Measurements from ENCODE around the gene LIX1L. TPM values are rescaled to one million over a fixed set of nuclear protein-coding genes. Genes with fewer than 3 reads are reported as not detected.

LIX1L gene
- total RNA-seq, 4 donors from 2014 or later, result 3.7 to 10.7 (median 4.5) TPM

- H3K36me3 ChIP-seq, result no peaks in the 10 kb centered on the region
- H3K4me1 ChIP-seq, result peaks cover 15 to 62% (median 37%) of the 10 kb centered on the region in 4 donors
- H3K27me3 ChIP-seq, result no peaks in the 10 kb centered on the region
- H3K4me3 ChIP-seq, result peak overlapping the region; percentile 12 to 35 (median 22)
- DNase-seq, result peak; percentile 82 to 98 (median 96)
- peak overlapping the region; percentile 86 to 98 (median 92) for H3K27ac ChIP-seq
- TF ChIP-seq, protein P1, sequence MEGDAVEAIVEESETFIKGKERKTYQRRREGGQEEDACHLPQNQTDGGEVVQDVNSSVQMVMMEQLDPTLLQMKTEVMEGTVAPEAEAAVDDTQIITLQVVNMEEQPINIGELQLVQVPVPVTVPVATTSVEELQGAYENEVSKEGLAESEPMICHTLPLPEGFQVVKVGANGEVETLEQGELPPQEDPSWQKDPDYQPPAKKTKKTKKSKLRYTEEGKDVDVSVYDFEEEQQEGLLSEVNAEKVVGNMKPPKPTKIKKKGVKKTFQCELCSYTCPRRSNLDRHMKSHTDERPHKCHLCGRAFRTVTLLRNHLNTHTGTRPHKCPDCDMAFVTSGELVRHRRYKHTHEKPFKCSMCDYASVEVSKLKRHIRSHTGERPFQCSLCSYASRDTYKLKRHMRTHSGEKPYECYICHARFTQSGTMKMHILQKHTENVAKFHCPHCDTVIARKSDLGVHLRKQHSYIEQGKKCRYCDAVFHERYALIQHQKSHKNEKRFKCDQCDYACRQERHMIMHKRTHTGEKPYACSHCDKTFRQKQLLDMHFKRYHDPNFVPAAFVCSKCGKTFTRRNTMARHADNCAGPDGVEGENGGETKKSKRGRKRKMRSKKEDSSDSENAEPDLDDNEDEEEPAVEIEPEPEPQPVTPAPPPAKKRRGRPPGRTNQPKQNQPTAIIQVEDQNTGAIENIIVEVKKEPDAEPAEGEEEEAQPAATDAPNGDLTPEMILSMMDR (IDR thresholded peaks at IDR 0.05), result peak in 5 of 6 experiments; percentile 9 to 30 (median 24)
- TF ChIP-seq POLR2A (IDR thresholded peaks at IDR 0.05), result peak in 1 of 2 donors; percentile 86
- H3K9me3 ChIP-seq, result no peaks in the 10 kb centered on the region
Observed at GRCh38 chr1:145978854-145979745, 21.3 kb upstream of the LIX1L start.

- no peak for TF ChIP-seq POLR2A (IDR thresholded peaks at IDR 0.05)
- TF ChIP-seq, protein P1 (IDR thresholded peaks at IDR 0.05), result no peak
- Histone ChIP-seq H3K4me1 (peaks cover 15 to 57% (median 36%) of the 10 kb centered on the region in 4 donors), H3K9me3 (no peaks in the 10 kb centered on the region), H3K36me3 (no peaks in the 10 kb centered on the region), H3K27me3 (no peaks in the 10 kb centered on the region), H3K4me3 (peak overlapping the region; percentile 12 to 32 (median 16)), H3K27ac (peak overlapping the region; percentile 86 to 98 (median 92))
- DNase-seq, result no peak
Observed at GRCh38 chr1:145978471-145978853, 20.6 kb upstream of the LIX1L start.

GRCh38 chr1:145977486-145978470 lies 20.0 kb upstream of the LIX1L start:
- Histone ChIP-seq H3K36me3 (no peaks in the 10 kb centered on the region), H3K27ac (peak overlapping the region; percentile 86 to 98 (median 92)), H3K9me3 (no peaks in the 10 kb centered on the region), H3K27me3 (no peaks in the 10 kb centered on the region), H3K4me1 (peaks cover 10 to 50% (median 29%) of the 10 kb centered on the region in 4 donors), H3K4me3 (peak overlapping the region in 3 of 4 donors; percentile 9 to 30 (median 16))
- TF ChIP-seq POLR2A (IDR thresholded peaks at IDR 0.05), result no peak
- TF ChIP-seq, protein P1 (IDR thresholded peaks at IDR 0.05), result peak; percentile 67 to 98 (median 96)
- DNase-seq, result peak; percentile 62 to 93 (median 83)

- no peaks in the 10 kb centered on the region for H3K9me3 ChIP-seq
- H3K36me3 ChIP-seq, result no peaks in the 10 kb centered on the region
- H3K27ac ChIP-seq, result peak overlapping the region; percentile 86 to 98 (median 92)
- DNase-seq, result peak in 1 of 3 donors; percentile 50
- TF ChIP-seq, protein P1 (IDR thresholded peaks at IDR 0.05), result no peak
- TF ChIP-seq POLR2A (IDR thresholded peaks at IDR 0.05), result no peak
- H3K4me3 ChIP-seq, result no peak overlapping the region
- H3K27me3 ChIP-seq, result no peaks in the 10 kb centered on the region
- peaks cover 10 to 43% (median 26%) of the 10 kb centered on the region in 4 donors for H3K4me1 ChIP-seq
Observed at GRCh38 chr1:145977016-145977415, 19.2 kb upstream of the LIX1L start.

GRCh38 chr1:145975216-145975615 lies 17.4 kb upstream of the LIX1L start:
- DNase-seq, result no peak
- Histone ChIP-seq H3K9me3 (no peaks in the 10 kb centered on the region), H3K27me3 (no peaks in the 10 kb centered on the region), H3K36me3 (no peaks in the 10 kb centered on the region), H3K4me3 (no peak overlapping the region), H3K27ac (no peak overlapping the region), H3K4me1 (peaks cover 4 to 32% (median 14%) of the 10 kb centered on the region in 4 donors)
- TF ChIP-seq, protein P1 (IDR thresholded peaks at IDR 0.05), result no peak
- TF ChIP-seq POLR2A (IDR thresholded peaks at IDR 0.05), result no peak

Measured in Peyer's patch (tissue), 4 donors.